KBM-7 (cell line): ENCODE results near the gene FAM47E.
"Not testable (repeated sequence)": the region's sequence is repeated elsewhere in the genome, so short reads cannot be mapped to it uniquely, and the experiment has no call there.

Experiments
- DNase-seq: peaks from one replicate; pipeline ENCODE4 v3.0.0-alpha.2; 2015
- in situ Hi-C: fragments of 300-500 bp; cut with MboI; formaldehyde crosslinking; loops from 2 replicates; pipeline ENCODE4 v1.14.3; 2020; ENCODE audit warnings: low sequenced_read_pairs, low pct_unique_long_range_greater_than_20kb, mixed read lengths

The FAM47E gene

DNA sequence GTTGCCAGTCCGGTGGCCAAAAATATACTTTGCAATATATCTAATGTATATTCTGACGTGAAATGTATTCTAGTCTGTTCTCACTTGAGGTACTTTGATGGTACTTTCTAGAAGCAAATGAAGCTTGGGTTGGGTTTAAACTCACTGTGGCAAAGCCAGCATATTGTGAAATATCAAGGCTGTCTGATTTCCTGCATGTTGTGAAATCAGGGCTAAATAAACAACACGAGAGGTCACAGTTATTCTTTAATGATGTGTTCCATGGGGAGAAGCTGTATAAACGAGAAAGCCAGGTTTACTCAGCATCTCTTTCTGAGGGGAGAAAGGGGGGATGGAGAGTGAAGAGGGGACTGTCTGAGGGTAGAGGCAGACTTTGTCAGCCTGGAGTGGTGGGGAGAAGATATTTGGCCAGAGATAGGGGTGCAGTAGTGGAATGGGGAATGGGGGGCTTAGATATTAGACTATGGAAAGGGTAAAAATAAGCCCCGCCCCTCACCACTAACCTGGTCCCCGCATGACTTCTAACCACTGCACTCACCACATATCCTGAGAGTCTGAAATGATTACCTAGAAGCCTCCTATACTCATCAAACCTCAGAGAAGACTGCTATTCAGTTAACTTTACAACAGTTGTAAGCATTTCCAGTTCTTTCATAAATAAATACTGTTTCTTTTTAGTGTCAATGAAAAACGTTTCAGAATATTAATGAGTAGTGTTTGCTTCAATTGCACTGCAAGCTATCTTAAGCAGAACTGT is 32.0 kb upstream of the FAM47E start:
- in situ Hi-C loops, result no loop called here
- DNase-seq, result no peak

DNA sequence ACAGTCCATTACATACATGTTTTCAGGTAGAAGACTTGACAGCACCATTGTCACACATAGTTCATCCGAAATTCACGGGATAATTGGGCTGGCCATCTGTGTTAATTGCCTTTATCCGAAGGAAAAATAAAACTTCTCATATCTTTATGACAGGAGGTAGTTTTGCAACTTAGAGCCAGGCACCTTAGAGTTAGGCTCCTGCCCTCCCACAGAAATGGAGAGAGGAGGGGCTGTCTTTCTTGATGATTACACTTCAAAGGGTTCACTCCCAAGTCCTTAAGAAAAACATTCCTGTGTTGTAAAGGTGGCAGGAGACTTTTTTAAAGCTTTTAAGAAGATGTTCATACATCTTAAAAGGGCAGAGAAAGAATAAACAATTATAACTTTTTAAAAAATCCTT is 27.4 kb upstream of the FAM47E start:
- DNase-seq, result no peak
- in situ Hi-C loops, result no loop called here

DNA sequence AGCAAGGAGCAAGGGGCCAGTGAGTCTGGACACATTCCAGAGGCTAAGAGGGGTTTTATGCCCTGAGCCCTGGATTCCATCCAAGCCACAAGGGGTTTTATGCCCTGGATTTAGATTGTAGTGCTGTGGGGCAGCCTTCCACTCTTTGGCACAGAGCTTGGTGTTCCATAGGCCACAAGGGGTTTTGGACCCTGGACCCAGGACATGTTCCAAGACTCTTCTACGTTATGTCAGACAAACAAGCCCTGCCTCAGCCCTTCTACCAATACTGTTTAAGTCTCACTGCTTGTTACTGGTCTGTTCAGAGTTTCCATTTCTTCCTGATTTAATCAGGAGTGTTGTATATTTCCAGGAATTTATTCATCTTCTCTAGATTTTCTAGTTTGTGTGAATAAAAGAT is 25.1 kb upstream of the FAM47E start:
- in situ Hi-C loops, result no loop called here
- no peak for DNase-seq

DNA sequence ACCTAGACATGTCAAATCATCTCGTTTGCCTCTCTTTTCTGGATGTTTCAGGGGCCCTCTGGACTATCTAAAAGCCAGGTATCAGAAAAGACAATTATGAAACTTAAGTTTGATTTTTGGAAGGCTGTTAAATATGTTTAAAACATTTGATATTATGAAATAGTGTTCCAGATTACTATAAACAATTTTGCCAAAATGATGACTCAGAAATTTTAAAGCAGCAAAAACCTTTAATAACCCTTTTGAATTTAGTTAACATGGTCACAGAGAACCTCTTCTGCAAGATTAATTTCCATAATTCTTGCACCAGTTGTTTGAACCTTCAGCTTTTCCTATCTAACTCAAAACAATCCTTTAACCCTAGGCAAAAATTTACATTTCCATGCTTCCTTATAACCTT is 18.8 kb upstream of the FAM47E start:
- in situ Hi-C loops, result no loop called here
- DNase-seq, result no peak

DNA sequence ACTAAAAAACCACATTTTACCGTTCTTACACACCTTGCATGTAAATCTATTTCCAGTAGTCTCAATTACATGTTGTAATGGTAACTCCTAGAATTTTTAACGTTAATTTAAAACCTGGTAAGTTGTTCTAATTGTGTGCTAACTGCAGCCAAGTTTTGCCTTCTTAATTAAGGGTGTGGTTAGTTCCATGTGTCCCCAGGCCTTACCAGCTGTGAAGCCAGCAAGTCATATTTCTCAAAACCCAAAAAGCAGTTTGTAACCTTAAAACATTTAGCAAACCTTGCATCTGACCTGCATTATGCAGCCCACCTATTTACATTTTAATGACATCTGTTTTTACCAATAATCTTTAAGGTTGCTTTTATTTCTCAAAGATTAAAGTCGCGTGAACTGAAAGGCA is 18.4 kb upstream of the FAM47E start:
- DNase-seq, result no peak
- in situ Hi-C loops, result no loop called here

DNA sequence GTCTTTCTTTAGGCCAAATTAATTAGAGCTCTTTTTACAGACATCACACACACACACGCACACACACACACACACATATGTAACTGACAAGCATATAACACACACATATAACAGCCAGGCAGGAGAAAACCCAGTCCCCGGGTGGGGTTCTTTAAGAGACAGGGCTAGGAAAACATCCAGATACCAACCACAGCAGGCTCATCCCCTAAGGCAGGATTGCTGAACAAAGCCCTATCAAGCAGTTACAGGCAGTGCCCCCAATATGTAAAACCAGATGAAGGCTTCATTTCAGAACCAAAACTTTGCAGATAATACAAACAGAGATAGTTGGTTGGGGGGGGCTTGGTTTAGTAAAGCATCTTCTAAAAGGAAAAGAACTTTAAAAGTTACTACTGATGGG is 18.0 kb upstream of the FAM47E start:
- DNase-seq, result no peak
- in situ Hi-C loops, result no loop called here

DNA sequence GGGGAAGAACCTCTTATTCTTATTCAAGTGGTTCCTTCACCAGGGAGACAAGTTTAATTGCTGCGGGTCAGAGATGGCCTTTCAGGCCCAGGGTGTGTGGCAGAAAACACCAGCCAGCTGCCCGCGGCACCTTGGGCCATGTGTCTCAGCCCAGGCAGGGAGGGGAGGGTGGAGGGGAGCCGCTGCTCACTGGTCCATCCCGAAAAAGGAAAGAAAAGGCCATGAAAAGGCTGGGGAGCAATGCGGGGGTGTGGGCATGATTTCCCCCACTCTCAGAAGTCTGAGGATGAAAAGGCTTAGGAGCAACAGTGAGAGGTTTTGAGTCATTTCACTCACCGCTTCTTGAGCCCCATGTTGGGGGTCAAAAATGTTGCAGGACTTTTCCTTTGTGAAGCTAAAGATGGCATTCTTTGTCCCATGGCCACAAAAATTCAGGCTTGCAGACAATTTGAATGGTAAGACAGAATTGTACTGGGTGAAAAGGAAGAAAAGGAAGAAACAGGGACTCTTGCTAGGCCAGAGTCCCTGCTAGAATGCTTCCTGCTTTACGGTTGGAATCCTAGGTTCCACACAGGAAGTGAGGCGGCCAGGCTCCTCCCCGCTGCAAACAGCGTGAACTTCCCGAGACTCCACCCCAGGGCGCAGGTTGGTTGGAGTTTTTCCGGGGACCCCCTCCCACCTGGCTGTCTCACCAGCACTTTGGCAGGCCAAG is 17.4 kb upstream of the FAM47E start:
- in situ Hi-C loops, result no loop called here
- DNase-seq, result no peak

DNA sequence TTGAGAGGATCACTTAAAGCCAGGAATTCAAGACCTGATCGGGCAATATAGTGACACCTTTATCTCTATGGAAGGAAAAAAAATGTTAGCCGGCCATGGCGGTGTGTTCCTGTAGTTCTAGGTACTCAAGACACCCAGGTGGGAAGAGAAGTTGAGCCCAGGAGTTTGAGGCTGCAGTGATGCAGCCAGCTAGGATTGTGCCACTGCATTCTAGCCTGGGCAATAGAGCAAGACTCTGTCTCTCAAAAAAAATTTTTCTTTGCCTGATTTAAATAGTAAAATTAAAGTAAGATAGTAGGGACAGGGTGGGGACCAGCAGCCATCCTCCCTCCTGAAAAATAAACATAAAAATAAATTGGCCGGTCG is 16.9 kb upstream of the FAM47E start:
- in situ Hi-C loops, result no loop called here

DNA sequence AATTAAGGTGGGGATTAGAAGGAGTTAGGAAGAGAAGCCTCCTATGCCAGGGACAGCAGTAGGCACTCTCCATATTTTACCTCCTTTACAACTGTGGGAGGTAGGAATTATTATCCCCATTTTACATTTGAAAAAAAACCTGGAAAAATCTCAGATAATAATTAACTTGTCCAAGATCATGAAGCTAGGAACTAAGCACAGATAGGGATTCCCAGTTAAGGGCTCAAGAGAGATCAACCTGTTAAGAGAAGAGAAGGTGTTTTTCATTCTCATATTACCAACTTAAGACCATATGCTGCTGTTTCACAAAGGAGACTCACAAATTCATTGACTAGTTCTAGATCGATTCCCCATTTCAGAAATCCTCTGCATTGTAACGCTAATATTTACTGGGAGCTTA is 16.1 kb upstream of the FAM47E start:
- in situ Hi-C loops, result no loop called here
- DNase-seq, result no peak

More for the DNA sequence above, 16.9 kb upstream of the FAM47E start:
- no peak for DNase-seq

DNA sequence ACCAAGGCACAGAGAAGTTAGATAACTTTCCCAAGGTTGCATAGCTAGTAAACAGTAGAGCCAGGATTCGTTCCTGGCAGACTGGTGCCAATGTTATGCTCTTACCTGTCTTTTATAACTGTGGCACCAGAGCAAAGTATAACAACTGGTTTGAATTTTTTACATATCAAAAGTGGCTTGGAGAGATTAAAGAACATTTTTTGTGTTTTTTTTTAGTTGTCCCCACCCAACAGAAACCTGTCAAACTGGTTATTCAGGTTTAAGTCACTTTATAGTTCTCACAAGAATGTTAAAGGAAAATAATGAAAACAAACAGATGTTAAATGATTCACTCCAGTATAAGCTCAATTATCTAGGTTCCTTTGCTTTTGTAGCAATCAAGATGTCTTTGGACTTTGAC is 15.6 kb upstream of the FAM47E start:
- in situ Hi-C loops, result no loop called here
- DNase-seq, result no peak

DNA sequence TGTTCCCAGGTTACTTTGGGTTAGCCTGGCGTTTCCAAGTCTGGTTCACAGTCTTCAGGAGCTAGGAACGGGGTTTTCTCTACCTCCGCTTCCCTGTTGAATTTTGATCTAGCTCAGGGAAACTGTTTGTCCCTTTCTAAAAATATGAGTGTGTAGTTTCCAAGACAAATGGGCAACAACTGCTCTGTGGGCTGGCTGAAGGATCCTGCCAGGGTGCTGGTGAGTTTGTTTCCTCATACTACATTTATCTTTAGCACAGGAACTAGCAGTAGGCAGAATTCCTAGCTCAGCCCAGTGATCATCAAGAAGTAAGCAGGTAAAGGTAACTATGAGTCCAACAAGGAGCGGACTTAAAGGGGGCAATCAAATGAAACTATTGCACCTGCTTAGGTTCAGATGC is 13.3 kb upstream of the FAM47E start:
- in situ Hi-C loops, result no loop called here
- no peak for DNase-seq

DNA sequence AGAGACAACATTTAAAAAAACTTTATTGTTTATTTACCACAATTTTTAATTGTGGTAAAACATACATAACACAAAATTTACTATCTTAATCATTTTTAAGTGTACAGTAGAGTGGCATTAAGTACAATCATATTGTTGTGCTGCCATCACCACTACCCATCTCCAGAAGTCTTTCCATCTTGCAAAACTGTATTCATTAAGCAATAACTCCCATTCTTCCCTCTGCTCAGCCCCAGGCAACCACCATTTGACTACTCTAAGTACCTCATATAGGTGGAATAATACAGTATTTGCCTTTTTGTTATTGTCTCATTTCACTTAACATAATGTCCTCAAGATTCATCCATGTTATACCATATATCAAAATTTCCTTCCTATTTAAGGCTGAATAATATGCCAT is 12.8 kb upstream of the FAM47E start:
- in situ Hi-C loops, result no loop called here
- no peak for DNase-seq

DNA sequence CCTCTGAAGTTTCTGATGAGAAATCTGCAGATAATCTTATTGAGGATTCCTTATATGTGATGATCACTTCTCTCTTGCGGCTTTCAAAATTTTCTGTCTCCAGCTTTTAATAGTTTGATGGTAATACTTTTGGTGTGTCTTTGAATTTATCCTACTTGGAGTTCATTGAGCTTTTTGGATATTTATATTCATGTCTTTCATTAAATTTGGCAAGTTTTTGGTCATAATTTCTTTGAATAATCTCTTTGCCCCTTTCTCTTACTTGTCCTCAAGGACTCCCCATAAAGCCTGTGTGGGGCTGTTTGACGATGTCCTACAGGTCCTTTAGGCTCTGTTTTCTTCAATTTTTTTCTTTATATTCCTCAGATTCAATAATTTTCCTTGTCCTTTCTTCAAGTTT is 11.3 kb upstream of the FAM47E start:
- DNase-seq, result no peak
- in situ Hi-C loops, result no loop called here

DNA sequence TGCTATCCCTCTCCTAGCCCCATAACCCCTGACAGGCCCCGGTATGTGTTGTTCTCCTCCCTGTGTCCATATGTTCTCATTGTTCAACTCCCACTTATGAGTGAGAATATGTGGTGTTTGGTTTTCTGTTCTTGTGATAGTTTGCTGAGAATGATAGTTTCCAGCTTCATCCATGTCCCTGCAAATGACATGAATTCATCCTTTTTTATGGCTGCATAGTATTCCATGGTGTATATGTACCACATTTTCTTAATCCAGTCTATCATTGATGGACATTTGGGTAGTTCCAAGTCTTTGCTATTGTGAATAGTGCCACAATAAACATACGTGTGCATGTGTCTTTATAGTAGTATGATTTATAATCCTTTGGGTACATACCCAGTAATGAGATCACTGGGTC is 7.6 kb upstream of the FAM47E start:
- in situ Hi-C loops, DNase-seq: not testable (repeated sequence)

DNA sequence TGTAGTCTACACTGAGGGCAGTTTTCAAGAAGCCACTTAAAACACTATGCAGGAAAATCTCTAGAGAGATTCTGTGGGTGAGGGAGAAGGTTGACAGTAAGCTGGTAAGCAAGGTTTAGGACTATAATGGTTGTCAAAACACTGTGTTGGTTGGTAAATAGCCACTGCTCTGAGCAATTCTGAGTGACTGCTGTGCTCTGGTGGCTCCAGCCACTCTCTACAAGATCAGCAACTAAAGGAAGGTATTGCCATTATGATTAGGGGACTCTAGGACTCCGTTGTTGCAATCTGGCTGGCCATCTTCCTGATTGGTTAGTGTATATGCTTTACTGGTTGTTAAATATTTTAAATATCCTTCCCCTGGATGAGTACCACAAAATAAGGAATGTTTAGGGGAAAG is 5.5 kb upstream of the FAM47E start:
- DNase-seq, result no peak
- in situ Hi-C loops, result no loop called here

DNA sequence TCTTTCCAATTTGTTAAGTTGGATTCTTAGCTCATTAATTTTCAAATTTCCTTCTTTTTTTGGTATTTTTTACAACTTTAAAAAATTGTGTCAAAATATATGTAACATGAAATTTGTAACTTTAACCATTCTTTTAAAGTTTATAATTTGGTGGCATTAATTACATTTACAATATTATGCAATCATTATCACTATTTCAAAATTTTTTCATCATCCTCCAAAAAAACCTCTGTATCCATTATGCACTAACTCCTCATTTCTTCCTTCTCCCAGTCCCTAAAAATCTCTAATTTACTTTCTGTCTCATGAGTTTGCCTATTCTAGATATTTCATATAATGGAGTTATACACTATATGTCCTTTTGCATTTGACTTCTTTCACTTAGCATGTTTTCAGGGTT is 4.7 kb upstream of the FAM47E start:
- DNase-seq, result no peak
- in situ Hi-C loops, result no loop called here

DNA sequence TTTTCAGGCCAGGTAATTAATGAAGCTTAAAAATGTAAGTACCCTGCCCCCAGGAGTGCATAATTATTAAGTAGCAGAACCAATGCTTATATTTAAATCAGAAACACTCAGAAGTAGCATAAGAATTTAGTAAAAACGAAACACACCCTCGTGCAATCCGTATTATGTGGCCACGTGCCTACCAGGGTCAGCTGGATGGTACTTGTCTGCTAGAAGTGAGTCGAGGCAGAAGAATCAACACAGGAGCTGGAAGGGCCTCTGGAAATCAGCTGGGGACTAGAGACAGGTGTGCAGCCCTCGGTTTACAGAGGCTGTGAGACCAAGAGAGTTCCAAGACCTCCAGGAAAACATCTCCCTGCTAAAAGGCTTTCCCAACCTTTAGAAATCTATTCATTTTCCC is 559 bp upstream of the FAM47E start:
- in situ Hi-C loops, result no loop called here
- no peak for DNase-seq

DNA sequence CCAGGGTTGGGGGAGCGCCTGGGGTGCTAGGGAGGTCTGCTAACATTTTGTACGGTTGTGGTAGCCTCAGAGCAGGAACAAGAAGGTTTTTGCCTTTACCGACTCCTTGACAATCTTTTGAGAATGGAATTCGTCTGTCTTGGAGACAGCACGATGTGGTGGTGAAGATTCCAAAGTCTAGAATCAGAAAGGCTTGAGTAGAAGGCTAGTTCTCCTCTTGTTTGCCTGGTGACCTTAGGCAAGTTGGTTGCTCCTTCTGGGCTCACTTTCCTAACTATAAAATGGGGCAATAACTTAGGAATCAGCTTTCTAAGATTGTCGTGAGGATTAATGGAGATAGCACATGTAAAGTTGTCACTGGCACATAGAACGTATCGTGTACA is 741 bp downstream of the FAM47E start:
- no peak for DNase-seq
- in situ Hi-C loops, result no loop called here

DNA sequence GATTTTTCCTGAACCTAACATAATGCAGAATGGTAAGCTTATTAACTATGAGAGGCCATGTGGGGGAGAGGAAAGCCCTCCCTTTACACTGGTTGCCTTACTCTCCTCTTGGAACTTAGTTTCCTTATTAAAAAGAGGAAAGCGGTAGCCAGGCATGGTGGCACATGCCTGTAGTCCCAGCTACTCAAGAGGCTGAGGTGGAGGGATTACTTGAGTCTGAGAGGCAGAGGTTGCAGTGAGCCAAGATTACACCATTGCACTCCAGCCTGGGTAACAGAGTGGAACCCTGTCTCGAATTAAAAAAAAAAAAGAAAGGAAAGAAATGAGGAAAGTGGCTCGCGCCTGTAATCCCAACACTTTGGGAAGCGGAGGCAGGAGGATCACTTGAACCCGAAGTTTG is 2.0 kb downstream of the FAM47E start:
- no peak for DNase-seq
- in situ Hi-C loops, result no loop called here

DNA sequence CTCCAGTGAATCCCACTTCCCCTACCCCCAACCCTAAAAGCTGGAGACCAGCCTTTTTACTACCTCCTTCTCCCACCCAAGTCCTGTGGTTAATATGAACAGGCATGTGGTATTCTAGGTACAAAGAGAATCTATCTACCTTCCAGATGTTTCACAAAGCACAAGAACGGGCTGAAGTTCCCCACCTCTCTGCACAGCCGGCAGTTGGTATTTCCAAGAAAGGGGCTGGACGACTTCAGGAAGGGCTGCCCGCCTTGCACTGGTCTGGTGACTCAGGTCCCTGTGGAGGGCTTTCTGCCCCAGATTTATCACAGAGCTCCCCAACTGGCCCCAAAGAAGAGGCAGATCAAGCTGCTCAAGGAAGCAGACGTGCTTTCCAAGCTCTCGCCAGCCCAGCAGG is 4.5 kb downstream of the FAM47E start:
- peak; percentile 76 for DNase-seq
- in situ Hi-C loops, result no loop called here

DNA sequence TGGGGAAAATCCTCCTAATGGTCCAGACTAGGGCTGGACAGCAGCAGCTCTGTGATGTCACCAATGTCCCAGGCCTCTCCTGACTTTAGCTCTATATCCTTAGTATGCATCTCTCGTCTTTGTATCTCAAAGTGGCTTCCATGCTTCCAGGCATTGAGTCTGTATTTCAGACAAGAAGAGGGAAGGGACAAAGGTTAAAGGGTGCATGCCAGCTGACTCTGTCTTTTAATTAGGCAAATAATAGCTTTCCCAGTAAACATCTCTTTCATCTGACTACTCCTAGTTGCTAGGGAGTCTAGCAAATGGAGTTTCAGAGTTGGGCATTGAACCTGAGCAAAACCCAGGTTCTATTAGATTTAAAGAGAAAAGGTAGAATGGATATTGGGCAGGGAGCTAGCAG is 5.4 kb downstream of the FAM47E start:
- in situ Hi-C loops, result no loop called here
- DNase-seq, result no peak
